GM13976 (cell line): Measurements from ENCODE around the gene TMEM108.

ENCODE experiments used
- DNase-seq: peaks from one replicate; pipeline ENCODE4 v3.0.0; 2012; ENCODE audit warnings: low spot score
- in situ Hi-C: fragments of 300-500 bp; cut with MboI; formaldehyde crosslinking; loops from one replicate; pipeline ENCODE4 v1.12.0; 2022; ENCODE audit warnings: low sequenced_read_pairs, mixed read lengths, inconsistent platforms; ENCODE audit not compliant: unreplicated experiment
- TF ChIP-seq, protein P1 (sequence below): IDR thresholded peaks from 2 replicates; pipeline ENCODE4 v1.5.1; 2012; ENCODE audit warnings: borderline replicate concordance, mild to moderate bottlenecking; ENCODE audit not compliant: insufficient read depth; ENCODE audit errors: extremely low read depth, missing control alignments, control extremely low read depth

TMEM108 gene

DNA sequence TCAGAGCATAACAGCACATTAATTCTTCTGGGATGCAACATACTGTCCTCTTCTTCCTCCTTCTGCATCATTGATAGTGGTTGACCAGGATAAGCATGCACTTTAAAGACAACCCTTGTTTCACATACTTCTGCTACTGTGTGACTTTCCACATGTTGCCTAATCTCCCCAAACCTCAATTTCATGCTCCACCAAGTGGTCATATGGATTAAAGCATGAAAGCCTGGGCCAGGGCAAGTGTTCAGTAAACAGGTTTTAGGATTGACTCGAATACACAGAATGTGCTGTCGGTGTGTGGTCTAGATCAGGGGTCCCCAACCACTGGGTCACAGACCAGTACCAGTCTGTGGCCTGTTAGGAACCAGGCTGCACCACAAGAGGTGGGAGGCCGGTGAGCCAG is 339.2 kb downstream of the TMEM108 start:
- TF ChIP-seq, protein P1, sequence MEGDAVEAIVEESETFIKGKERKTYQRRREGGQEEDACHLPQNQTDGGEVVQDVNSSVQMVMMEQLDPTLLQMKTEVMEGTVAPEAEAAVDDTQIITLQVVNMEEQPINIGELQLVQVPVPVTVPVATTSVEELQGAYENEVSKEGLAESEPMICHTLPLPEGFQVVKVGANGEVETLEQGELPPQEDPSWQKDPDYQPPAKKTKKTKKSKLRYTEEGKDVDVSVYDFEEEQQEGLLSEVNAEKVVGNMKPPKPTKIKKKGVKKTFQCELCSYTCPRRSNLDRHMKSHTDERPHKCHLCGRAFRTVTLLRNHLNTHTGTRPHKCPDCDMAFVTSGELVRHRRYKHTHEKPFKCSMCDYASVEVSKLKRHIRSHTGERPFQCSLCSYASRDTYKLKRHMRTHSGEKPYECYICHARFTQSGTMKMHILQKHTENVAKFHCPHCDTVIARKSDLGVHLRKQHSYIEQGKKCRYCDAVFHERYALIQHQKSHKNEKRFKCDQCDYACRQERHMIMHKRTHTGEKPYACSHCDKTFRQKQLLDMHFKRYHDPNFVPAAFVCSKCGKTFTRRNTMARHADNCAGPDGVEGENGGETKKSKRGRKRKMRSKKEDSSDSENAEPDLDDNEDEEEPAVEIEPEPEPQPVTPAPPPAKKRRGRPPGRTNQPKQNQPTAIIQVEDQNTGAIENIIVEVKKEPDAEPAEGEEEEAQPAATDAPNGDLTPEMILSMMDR, result peak; percentile 20
- no peak for DNase-seq

DNA sequence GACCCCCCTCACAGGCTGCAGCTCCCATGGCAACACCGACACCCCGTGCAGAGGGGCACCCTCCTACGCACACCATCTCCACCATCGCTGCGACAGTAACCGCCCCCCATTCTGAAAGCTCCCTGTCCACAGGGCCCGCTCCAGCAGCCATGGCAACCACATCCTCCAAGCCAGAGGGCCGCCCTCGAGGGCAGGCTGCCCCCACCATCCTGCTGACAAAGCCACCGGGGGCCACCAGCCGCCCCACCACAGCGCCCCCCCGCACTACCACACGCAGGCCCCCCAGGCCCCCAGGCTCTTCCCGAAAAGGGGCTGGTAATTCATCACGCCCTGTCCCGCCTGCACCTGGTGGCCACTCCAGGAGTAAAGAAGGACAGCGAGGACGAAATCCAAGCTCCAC is 341.7 kb downstream of the TMEM108 start:
- no peak for DNase-seq
- in situ Hi-C loops, result loop anchor here (10.0 to 25.0 kb wide), 2 partner anchors 343 to 645 kb away; partner anchors contain the start of gene TMEM108
- TF ChIP-seq, protein P1, result no peak

More for the DNA sequence above, 339.2 kb downstream of the TMEM108 start:
- in situ Hi-C loops, result loop anchor here (25.0 kb wide), 1 partner anchor 340 kb away; the partner anchor contains the start of gene TMEM108

DNA sequence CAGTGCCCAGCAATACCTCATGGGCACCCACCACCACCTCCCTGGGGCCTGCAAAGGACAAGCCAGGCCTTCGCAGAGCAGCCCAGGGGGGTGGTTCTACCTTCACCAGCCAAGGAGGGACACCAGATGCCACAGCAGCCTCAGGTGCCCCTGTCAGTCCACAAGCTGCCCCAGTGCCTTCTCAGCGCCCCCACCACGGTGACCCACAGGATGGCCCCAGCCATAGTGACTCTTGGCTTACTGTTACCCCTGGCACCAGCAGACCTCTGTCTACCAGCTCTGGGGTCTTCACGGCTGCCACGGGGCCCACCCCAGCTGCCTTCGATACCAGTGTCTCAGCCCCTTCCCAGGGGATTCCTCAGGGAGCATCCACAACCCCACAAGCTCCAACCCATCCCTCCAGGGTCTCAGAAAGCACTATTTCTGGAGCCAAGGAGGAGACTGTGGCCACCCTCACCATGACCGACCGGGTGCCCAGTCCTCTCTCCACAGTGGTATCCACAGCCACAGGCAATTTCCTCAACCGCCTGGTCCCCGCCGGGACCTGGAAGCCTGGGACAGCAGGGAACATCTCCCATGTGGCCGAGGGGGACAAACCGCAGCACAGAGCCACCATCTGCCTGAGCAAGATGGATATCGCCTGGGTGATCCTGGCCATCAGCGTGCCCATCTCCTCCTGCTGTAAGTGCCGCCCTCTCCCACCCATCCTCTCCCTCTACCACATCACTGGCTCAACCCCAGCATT is 342.5 kb downstream of the TMEM108 start:
- DNase-seq, result no peak
- in situ Hi-C loops, result loop anchor here (10.0 to 25.0 kb wide), 2 partner anchors 343 to 646 kb away; partner anchors contain the start of gene TMEM108
- TF ChIP-seq, protein P1, result no peak

DNA sequence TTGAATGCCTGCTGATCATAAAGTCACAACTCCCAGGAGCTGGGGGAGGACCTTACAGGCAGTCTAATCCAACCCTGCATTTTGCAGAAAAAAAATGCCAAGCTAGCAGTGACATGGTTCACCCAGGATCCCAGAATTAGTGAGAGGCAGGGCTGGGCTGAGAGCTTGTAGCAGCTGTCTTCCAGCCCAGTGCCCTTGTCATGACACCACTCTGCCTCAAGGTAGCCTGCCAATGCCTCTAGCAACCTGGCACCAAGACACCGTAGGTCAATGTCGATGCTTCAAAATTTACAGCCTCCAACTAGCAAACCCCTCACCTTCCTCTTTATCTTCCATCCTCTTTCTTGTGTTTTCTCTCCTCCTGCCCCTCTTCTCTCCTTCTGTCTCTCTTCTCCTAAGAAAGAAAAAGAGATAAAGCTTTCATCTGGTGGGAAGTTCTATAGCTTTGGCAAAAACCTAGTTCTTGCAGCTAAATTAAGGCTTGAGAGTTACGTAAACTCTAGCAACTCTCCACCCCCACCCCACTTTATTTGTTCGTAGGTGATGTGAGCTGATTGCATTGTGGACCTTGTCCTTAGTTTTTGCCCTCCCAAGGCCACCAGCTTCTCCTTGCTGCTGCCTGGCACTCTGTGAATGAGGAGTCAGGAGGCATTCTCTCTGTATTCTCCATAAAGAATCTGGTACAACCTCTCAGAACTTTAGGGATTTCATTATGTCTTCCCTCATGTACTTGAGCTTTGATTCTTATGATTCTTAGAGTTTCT is 343.3 kb downstream of the TMEM108 start:
- in situ Hi-C loops, result loop anchor here (10.0 to 25.0 kb wide), 2 partner anchors 344 to 647 kb away; partner anchors contain the start of gene TMEM108
- TF ChIP-seq, protein P1, result no peak
- DNase-seq, result no peak

DNA sequence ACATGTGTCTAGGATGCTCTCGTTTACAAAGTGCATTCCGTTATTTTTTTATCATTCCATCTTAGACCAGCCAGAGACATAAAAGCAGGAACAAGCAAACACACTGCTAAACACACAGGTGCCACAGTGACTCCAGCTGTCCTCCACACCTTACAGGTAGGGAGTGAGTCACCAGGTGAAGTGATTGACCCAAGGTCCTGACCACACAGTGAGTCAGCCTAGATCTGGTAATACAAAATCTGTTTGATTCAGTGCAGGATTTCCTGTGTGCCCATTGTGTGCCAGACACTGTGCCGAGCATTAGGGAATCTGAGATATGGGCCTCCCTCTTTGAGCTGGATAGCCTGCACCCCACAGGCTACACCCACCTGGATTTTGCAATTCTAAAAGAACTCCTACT is 345.0 kb downstream of the TMEM108 start:
- no peak for DNase-seq
- in situ Hi-C loops, result loop anchor here (10.0 to 25.0 kb wide), 2 partner anchors 346 to 648 kb away; partner anchors contain the start of gene TMEM108

DNA sequence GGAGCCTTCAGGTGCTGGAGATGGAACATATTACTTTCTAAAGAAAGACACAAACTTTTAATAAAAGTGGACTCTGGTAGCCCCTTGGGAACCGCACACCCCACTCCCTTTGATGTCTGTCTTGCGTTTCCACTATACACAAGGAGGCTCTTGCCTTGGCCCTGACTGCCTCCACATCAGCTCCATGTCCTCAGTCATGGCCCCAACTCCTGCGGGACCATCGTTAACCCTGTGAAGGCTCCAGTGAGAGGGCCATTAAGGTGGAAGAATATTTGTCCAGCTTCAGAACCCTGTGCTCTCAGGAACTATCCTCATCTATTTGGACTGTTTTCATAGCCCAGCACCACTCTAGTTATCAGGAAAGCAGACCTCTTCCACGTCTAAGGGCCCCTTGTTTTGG is 345.6 kb downstream of the TMEM108 start:
- in situ Hi-C loops, result loop anchor here (10.0 to 25.0 kb wide), 2 partner anchors 346 to 649 kb away; partner anchors contain the start of gene TMEM108
- no peak for DNase-seq
- TF ChIP-seq, protein P1, result no peak

More for the DNA sequence above, 345.0 kb downstream of the TMEM108 start:
- TF ChIP-seq, protein P1, result no peak
